ENCODE data around the gene MCOLN1. TPM values are rescaled to one million over a fixed set of nuclear protein-coding genes. Genes with fewer than 3 reads are reported as not detected.

MCOLN1 gene
- total and polyA plus RNA-seq, 2 donors (not counting 3 experiments of a cell fraction or from before 2014, with no cell fraction given), result 23.0 to 60.9 TPM

DNA sequence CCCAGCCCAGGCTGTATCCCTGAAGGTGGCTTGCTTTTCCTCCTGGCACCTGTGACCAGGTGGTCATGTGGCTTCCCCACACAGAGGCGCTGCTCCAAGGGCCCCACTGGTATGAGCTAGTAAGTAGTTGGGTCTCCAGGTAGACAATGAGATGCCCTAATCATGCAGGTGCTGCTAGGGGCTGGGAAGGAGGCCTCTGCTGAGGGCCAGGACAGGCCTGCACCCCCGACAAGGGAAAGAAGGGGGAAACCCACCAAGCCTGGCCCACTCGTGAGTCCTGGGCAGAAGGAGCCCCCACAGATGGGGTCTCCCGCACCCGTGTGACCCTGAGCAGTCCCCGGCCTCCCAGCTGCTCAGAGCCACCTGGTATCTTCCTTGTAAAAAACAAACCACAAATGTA is 46.8 kb upstream of the MCOLN1 start:
- no peak for DNase-seq (ENCODE audit: low read depth, low spot score)
- Histone ChIP-seq H2AFZ (ENCODE audit: low read depth, low read length) (no peak overlapping the region), H3K4me2 (ENCODE audit: insufficient read depth, low read length) (no peak overlapping the region), H3K36me3 (ENCODE audit: control insufficient read depth in 2 of 2, extremely low read depth in 1 of 2, insufficient read depth in 2 of 2, low read length in 2 of 2) (peaks cover 2 to 6% of the 10 kb centered on the region in 2 experiments), H3K9me1 (replicated peaks; ENCODE audit: control insufficient read depth, extremely low read depth, insufficient read depth, low read length) (no peaks in the 10 kb centered on the region), H3K4me3 (replicated peaks in 1 of 3; ENCODE audit: insufficient read depth in 1 of 3, low read depth in 1 of 3, low read length in 3 of 3) (no peak overlapping the region), H3K9me3 (replicated peaks; ENCODE audit: control insufficient read depth, insufficient read depth, low read length) (no peaks in the 10 kb centered on the region), H3K27ac (ENCODE audit: insufficient read depth, low read depth, low read length) (no peak overlapping the region), H4K20me1 (replicated peaks; ENCODE audit: control insufficient read depth, extremely low read depth, insufficient read depth, low read length) (no peaks in the 10 kb centered on the region), H3K4me1 (ENCODE audit: control insufficient read depth, extremely low read depth, insufficient read depth, low read length) (no peaks in the 10 kb centered on the region), H3K9ac (replicated peaks; ENCODE audit: extremely low read depth, insufficient read depth, low read length) (no peak overlapping the region), H3K79me2 (ENCODE audit: control insufficient read depth, insufficient read depth, low read length) (no peaks in the 10 kb centered on the region), H3K27me3 (ENCODE audit: control insufficient read depth in 2 of 2, insufficient read depth in 2 of 2, low read length in 2 of 2) (no peaks in the 10 kb centered on the region)
- ChIA-PET POLR2A (no interaction called here), CTCF (no interaction called here)
- dilution Hi-C loops (cut with MboI; ENCODE audit: extremely low pct_ligation_motif_present, low sequenced_read_pairs), result no loop called here
- FAIRE-seq, result no peak
- TF ChIP-seq MYC (IDR thresholded peaks at IDR 0.05; ENCODE audit: low read depth, low read length) (no peak), POLR2A (IDR thresholded peaks at IDR 0.05; ENCODE audit: low read depth, low read length) (no peak), GATA2 (IDR thresholded peaks at IDR 0.05; ENCODE audit: insufficient read depth, insufficient read length, low read depth, low read length) (no peak), POLR2AphosphoS5 (IDR thresholded peaks at IDR 0.05; ENCODE audit: insufficient read depth, low read depth, low read length) (no peak), JUN (IDR thresholded peaks at IDR 0.05; ENCODE audit: borderline replicate concordance, insufficient read depth, insufficient read length, low read depth) (no peak), FOS (IDR thresholded peaks at IDR 0.05; ENCODE audit: borderline replicate concordance, insufficient read depth, low read length) (no peak), EZH2 (IDR thresholded peaks at IDR 0.05; ENCODE audit: borderline replicate concordance, low read depth, low read length, severe bottlenecking) (no peak)
- TF ChIP-seq, protein P1, sequence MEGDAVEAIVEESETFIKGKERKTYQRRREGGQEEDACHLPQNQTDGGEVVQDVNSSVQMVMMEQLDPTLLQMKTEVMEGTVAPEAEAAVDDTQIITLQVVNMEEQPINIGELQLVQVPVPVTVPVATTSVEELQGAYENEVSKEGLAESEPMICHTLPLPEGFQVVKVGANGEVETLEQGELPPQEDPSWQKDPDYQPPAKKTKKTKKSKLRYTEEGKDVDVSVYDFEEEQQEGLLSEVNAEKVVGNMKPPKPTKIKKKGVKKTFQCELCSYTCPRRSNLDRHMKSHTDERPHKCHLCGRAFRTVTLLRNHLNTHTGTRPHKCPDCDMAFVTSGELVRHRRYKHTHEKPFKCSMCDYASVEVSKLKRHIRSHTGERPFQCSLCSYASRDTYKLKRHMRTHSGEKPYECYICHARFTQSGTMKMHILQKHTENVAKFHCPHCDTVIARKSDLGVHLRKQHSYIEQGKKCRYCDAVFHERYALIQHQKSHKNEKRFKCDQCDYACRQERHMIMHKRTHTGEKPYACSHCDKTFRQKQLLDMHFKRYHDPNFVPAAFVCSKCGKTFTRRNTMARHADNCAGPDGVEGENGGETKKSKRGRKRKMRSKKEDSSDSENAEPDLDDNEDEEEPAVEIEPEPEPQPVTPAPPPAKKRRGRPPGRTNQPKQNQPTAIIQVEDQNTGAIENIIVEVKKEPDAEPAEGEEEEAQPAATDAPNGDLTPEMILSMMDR (IDR thresholded peaks at IDR 0.05; ENCODE audit: extremely low read depth in 1 of 2, insufficient read depth in 1 of 2, low read depth in 1 of 2, low read length in 2 of 2), result no peak
- TF ChIP-seq, protein P2, sequence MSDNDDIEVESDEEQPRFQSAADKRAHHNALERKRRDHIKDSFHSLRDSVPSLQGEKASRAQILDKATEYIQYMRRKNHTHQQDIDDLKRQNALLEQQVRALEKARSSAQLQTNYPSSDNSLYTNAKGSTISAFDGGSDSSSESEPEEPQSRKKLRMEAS (IDR thresholded peaks at IDR 0.05; ENCODE audit: insufficient read depth, insufficient read length), result no peak
- intact Hi-C loops (cut with micrococcal nuclease), result no loop called here
- BruUV-seq (replicated peaks), result no TSS peak
